HG03064 (cell line): ENCODE measurements around the gene IL4R.
A peak's percentile ranks its signal among the peaks of the same experiment; 100 is the strongest.
"Not testable (repeated sequence)": the region's sequence is repeated elsewhere in the genome, so short reads cannot be mapped to it uniquely, and the experiment has no call there.

Experiments used
- ATAC-seq: cut with Tn5 transposase; IDR thresholded peaks from one replicate; pipeline ENCODE4 v1.9.1; 2021; ENCODE audit warnings: low read depth; ENCODE audit not compliant: unreplicated experiment

IL4R gene

GRCh38 chr16:27374221-27374803 lies 60.5 kb downstream of the IL4R start:
- ATAC-seq = peak; percentile 37

- peak; percentile 36 for ATAC-seq
Measured at GRCh38 chr16:27374804-27375425, 61.1 kb downstream of the IL4R start.

GRCh38 chr16:27377666-27378485 lies 64.1 kb downstream of the IL4R start:
- no peak for ATAC-seq

GRCh38 chr16:27378871-27379481 lies 65.2 kb downstream of the IL4R start:
- ATAC-seq = no peak

GRCh38 chr16:27379919-27380318 lies 66.1 kb downstream of the IL4R start:
- ATAC-seq = no peak

GRCh38 chr16:27381236-27381635 lies 67.5 kb downstream of the IL4R start:
- no peak for ATAC-seq

GRCh38 chr16:27381974-27382855 lies 68.4 kb downstream of the IL4R start:
- ATAC-seq = no peak

- ATAC-seq = no peak
Measured at GRCh38 chr16:27383556-27384243, 69.9 kb downstream of the IL4R start.

GRCh38 chr16:27384425-27384824 lies 70.7 kb downstream of the IL4R start:
- ATAC-seq = no peak

- no peak for ATAC-seq
Measured at GRCh38 chr16:27385398-27385797, 71.6 kb downstream of the IL4R start.

GRCh38 chr16:27386674-27387073 lies 72.9 kb downstream of the IL4R start:
- ATAC-seq = no peak

- ATAC-seq = peak; percentile 64
Measured at GRCh38 chr16:27387724-27388123, 74.0 kb downstream of the IL4R start.

- no peak for ATAC-seq
Measured at GRCh38 chr16:27389272-27389961, 75.6 kb downstream of the IL4R start.

- ATAC-seq = no peak
Measured at GRCh38 chr16:27390151-27390550, 76.4 kb downstream of the IL4R start.

GRCh38 chr16:27392671-27393070 lies 78.9 kb downstream of the IL4R start:
- ATAC-seq = no peak

GRCh38 chr16:27394516-27394915 lies 80.7 kb downstream of the IL4R start:
- ATAC-seq = no peak

- ATAC-seq = not testable (repeated sequence)
Measured at GRCh38 chr16:27398341-27398893, 84.6 kb downstream of the IL4R start.

GRCh38 chr16:27398894-27399853 lies 85.4 kb downstream of the IL4R start:
- no peak for ATAC-seq
